GM12878 (cell line): ENCODE results near the gene UQCRC1. TPM values are rescaled to one million over a fixed set of nuclear protein-coding genes. Genes with fewer than 3 reads are reported as not detected.

Experiments
- ATF3 ChIP-seq: IDR thresholded peaks from 2 replicates; pipeline ENCODE4 v1.6.1; 2011; ENCODE audit warnings: low read depth, mild to moderate bottlenecking, low read length, moderate library complexity, borderline replicate concordance; ENCODE audit errors: extremely low read depth
- CHD1 ChIP-seq: IDR thresholded peaks from 2 replicates; pipeline ENCODE4 v1.6.1; 2012; ENCODE audit warnings: low read depth, low read length, improper control_type of control experiment
- CHD2 ChIP-seq: IDR thresholded peaks from 2 replicates; pipeline ENCODE4 v1.6.1; 2011; ENCODE audit warnings: low read depth, low read length, improper control_type of control experiment, borderline replicate concordance
- DPF2 ChIP-seq: fragments of 450-650 bp; IDR thresholded peaks from 2 replicates; pipeline ENCODE4 v1.6.1; 2017; ENCODE audit warnings: mild to moderate bottlenecking
- E2F4 ChIP-seq: IDR thresholded peaks from 2 replicates; pipeline ENCODE4 v1.6.1; 2012; ENCODE audit warnings: low read depth, low read length, improper control_type of control experiment
- EED ChIP-seq: sonication (generic); IDR thresholded peaks from 2 replicates; pipeline ENCODE4 v1.6.1; 2016; ENCODE audit warnings: antibody characterized with exemption, low read depth
- EGR1 ChIP-seq, 2 experiments: IDR thresholded peaks; 1 replicate in 1 of 2; 2 replicates in 1 of 2; pipeline ENCODE4 v1.6.1; 2011 to 2012; ENCODE audit warnings: low read depth in 2 of 2, low read length in 2 of 2, borderline replicate concordance in 1 of 2, mild to moderate bottlenecking in 1 of 2, moderate library complexity in 1 of 2
- IRF3 ChIP-seq: fragments of 450-650 bp; IDR thresholded peaks from 2 replicates; pipeline ENCODE4 v1.6.1; 2014; ENCODE audit warnings: mild to moderate bottlenecking
- IRF4 ChIP-seq: IDR thresholded peaks from 2 replicates; pipeline ENCODE4 v1.6.1; 2011; ENCODE audit warnings: low read depth, low read length
- IRF5 ChIP-seq: fragments of 450-650 bp; IDR thresholded peaks from 2 replicates; pipeline ENCODE4 v1.6.1; 2017; ENCODE audit warnings: borderline replicate concordance
- KDM1A ChIP-seq: fragments of 200-600 bp; sonication (generic); IDR thresholded peaks from 2 replicates; pipeline ENCODE4 v1.6.1; 2016; ENCODE audit warnings: borderline replicate concordance
- LARP7 ChIP-seq: fragments of 450-650 bp; IDR thresholded peaks from 2 replicates; pipeline ENCODE4 v1.6.1; 2017; ENCODE audit warnings: mild to moderate bottlenecking
- MTA2 ChIP-seq: fragments of 450-650 bp; IDR thresholded peaks from 2 replicates; pipeline ENCODE4 v1.6.1; 2016; ENCODE audit warnings: low read depth, mild to moderate bottlenecking, moderate library complexity
- NBN ChIP-seq: fragments of 450-650 bp; IDR thresholded peaks from 2 replicates; pipeline ENCODE4 v1.6.1; 2016
- NFYB ChIP-seq: IDR thresholded peaks from 2 replicates; pipeline ENCODE4 v1.6.1; 2011; ENCODE audit warnings: low read depth, mild to moderate bottlenecking, low read length, improper control_type of control experiment, moderate library complexity; ENCODE audit not compliant: insufficient read depth
- POLR2A ChIP-seq: IDR thresholded peaks from 2 replicates; pipeline ENCODE4 v1.6.1; 2011; ENCODE audit warnings: low read depth, mild to moderate bottlenecking, low read length
- SIX5 ChIP-seq: IDR thresholded peaks from 2 replicates; pipeline ENCODE4 v1.6.1; 2011; ENCODE audit warnings: mild to moderate bottlenecking, low read depth, low read length, moderate library complexity; ENCODE audit not compliant: severe bottlenecking
- SMARCA5 ChIP-seq: fragments of 450-650 bp; IDR thresholded peaks from 2 replicates; pipeline ENCODE4 v1.6.1; 2017; ENCODE audit warnings: mild to moderate bottlenecking
- SPI1 ChIP-seq: IDR thresholded peaks from 2 replicates; pipeline ENCODE4 v1.6.1; 2011; ENCODE audit warnings: low read depth, mild to moderate bottlenecking, low read length, moderate library complexity, borderline replicate concordance; ENCODE audit not compliant: insufficient read depth
- YY1 ChIP-seq: IDR thresholded peaks from 2 replicates; pipeline ENCODE4 v1.6.1; 2011; ENCODE audit warnings: low read depth, mild to moderate bottlenecking, low read length
- ZNF274 ChIP-seq: IDR thresholded peaks from one replicate; pipeline ENCODE4 v1.8.0; 2011; ENCODE audit not compliant: insufficient read length, insufficient read depth
- ZNF687 ChIP-seq: fragments of 450-650 bp; IDR thresholded peaks from 2 replicates; pipeline ENCODE4 v1.6.1; 2017; ENCODE audit warnings: mild to moderate bottlenecking, moderate library complexity
- polyA plus RNA-seq, 11 experiments: library from polyadenylated mRNA; depleted of rRNA in 4 of 11; unstranded in 6 of 11; stranded (reverse) in 5 of 11; fragments of >200 nt; fragmentation: Nextera tagmentation in 4 of 11; fragmentation: Illumina TruSeq in 1 of 11; extraction: Ambion mirVana in 4 of 11; extraction: Trizol in 1 of 11; gene quantifications; 1 replicate in 1 of 11; 2 replicates in 10 of 11; pipeline versions ENCODE4 v1.2.1 to v1.2.3, GENCODE V29; 2011 to 2016; ENCODE audit warnings: inconsistent platforms in 2 of 11, missing spikeins in 2 of 11, low read depth in 1 of 11
- total RNA-seq, 4 experiments: library from RNA; depleted of rRNA in 3 of 4; stranded (reverse); fragments of >200 nt in 3 of 4; fragmentation: Illumina TruSeq in 1 of 4; extraction: Trizol in 1 of 4; gene quantifications; 2 replicates each; pipeline versions ENCODE4 v1.2.1 to v1.2.3, GENCODE V29; 2013 to 2021

Gene UQCRC1
- total and polyA plus RNA-seq, 10 of the 15 experiments (the other 5 are each of a cell fraction or from before 2014, with no cell fraction given): 116 to 426 (median 228) TPM

- TF ChIP-seq IRF3 (peak; percentile 64; the same call in 1 of the 2 replicates), ZNF274 (no peak), KDM1A (no peak), POLR2A (peak; percentile 77), IRF4 (0 out of 2 replicates have a peak, but pooled peaks have one; percentile 27), DPF2 (peak; percentile 58; the same call in 1 of the 2 replicates), SMARCA5 (peak; percentile 91), YY1 (peak; percentile 30; the same call in 1 of the 2 replicates), ATF3 (no peak), EGR1 (IDR thresholded peaks at IDR 0.05; ENCODE audit: borderline replicate concordance in 1 of 2, low read depth in 2 of 2, low read length in 2 of 2) (0 out of 3 replicates have a peak, but pooled peaks of 1 of the 2 experiments have one; percentile 14), NBN (peak; percentile 77), E2F4 (0 out of 2 replicates have a peak, but pooled peaks have one; percentile 48), NFYB (peak; percentile 96), SIX5 (no peak), MTA2 (peak; percentile 45; the same call in 1 of the 2 replicates), EED (peak; percentile 39), CHD1 (no peak), IRF5 (no peak), LARP7 (peak; percentile 87), ZNF687 (no peak), CHD2 (peak; percentile 54; the same call in 1 of the 2 replicates), SPI1 (0 out of 2 replicates have a peak, but pooled peaks have one; percentile 55)
Observed at GRCh38 chr3:48635222-48636021, 26.0 kb upstream of the UQCRC1 start, which contains the start of gene SLC26A6 (continued).
